HCT116 (cell line): ENCODE results near the gene TUB.

Experiments used
- EZH2phosphoT487 ChIP-seq: fragments of 200-600 bp; IDR thresholded peaks from 2 replicates; pipeline ENCODE4 v1.6.1; 2018; ENCODE audit warnings: antibody characterized with exemption, borderline replicate concordance
- POLR2A ChIP-seq: IDR thresholded peaks from 2 replicates; pipeline ENCODE4 v1.7.0; 2011; ENCODE audit warnings: borderline replicate concordance; ENCODE audit not compliant: insufficient read depth, insufficient read length; ENCODE audit errors: extremely low read depth
- RAD21 ChIP-seq: IDR thresholded peaks from 2 replicates; pipeline ENCODE4 v1.6.1; 2012; ENCODE audit warnings: low read depth, mild to moderate bottlenecking
- TF ChIP-seq, protein P1 (sequence below), 3 experiments: fragments of 200-600 bp in 1 of 3; sonication (generic) in 1 of 3; IDR thresholded peaks in 2 of 3; conservative IDR thresholded peaks in 1 of 3; 2 replicates each; pipeline ENCODE4 v1.5.1; 2012 to 2017; ENCODE audit warnings: low read depth in 2 of 3, low read length in 2 of 3, antibody characterized with exemption in 1 of 3, borderline replicate concordance in 1 of 3, control low read depth in 1 of 3, mild to moderate bottlenecking in 1 of 3, mixed read lengths in 1 of 3, mixed run types in 1 of 3, moderate library complexity in 1 of 3; ENCODE audit not compliant: insufficient read depth in 1 of 3

DNA sequence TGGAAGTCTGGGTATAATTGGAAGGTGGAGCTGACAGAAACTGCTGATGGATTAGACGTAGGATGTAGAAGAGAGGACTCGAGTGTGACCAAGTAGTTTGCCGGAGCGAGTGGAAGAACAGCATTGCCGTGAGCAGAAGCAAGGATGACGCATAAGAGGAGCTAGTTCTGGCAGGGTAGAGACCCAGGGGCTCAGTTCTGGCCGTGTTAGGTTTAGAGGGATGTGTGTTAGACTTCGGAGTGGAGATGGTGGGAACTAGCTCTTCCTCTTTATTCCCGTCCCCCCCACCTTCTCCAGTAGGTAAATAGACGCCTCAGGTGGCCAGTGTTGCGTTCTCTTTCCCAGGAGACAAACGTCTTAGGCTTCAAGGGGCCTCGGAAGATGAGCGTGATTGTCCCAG is 19.1 kb downstream of the TUB start:
- TF ChIP-seq POLR2A (no peak), RAD21 (no peak), EZH2phosphoT487 (no peak)
- TF ChIP-seq, protein P1, sequence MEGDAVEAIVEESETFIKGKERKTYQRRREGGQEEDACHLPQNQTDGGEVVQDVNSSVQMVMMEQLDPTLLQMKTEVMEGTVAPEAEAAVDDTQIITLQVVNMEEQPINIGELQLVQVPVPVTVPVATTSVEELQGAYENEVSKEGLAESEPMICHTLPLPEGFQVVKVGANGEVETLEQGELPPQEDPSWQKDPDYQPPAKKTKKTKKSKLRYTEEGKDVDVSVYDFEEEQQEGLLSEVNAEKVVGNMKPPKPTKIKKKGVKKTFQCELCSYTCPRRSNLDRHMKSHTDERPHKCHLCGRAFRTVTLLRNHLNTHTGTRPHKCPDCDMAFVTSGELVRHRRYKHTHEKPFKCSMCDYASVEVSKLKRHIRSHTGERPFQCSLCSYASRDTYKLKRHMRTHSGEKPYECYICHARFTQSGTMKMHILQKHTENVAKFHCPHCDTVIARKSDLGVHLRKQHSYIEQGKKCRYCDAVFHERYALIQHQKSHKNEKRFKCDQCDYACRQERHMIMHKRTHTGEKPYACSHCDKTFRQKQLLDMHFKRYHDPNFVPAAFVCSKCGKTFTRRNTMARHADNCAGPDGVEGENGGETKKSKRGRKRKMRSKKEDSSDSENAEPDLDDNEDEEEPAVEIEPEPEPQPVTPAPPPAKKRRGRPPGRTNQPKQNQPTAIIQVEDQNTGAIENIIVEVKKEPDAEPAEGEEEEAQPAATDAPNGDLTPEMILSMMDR (IDR thresholded peaks at IDR 0.05 in 2 of 3, conservative IDR thresholded peaks at IDR 0.05 in 1 of 3; ENCODE audit: borderline replicate concordance in 1 of 3, insufficient read depth in 1 of 3, low read depth in 2 of 3, low read length in 2 of 3): no peak
